HG03196 (cell line): ENCODE measurements around the gene CLDN5.

Experiments used
- ATAC-seq: cut with Tn5 transposase; IDR thresholded peaks from one replicate; pipeline ENCODE4 v1.9.1; 2021; ENCODE audit not compliant: unreplicated experiment

The CLDN5 gene

DNA sequence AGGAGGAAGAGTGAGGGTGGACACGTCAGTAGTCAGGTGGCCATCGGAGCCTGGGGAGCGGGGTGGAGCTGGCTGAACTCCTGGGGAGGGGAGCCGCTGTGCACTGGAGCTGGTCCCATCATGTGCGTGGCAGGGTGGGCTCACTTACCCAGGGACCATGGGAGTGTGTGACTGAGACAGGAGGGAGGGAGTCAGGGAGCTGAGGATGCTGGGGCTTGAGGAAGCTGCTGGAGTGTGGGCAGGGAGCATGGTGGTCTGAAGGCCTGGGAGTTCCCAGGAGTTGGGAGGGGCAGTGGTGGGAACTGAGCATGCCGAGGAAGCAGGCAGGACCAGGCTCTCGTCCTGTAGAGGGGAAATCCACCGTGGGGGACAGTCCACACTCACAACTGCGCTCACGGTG is 18.0 kb downstream of the CLDN5 start:
- no peak for ATAC-seq

DNA sequence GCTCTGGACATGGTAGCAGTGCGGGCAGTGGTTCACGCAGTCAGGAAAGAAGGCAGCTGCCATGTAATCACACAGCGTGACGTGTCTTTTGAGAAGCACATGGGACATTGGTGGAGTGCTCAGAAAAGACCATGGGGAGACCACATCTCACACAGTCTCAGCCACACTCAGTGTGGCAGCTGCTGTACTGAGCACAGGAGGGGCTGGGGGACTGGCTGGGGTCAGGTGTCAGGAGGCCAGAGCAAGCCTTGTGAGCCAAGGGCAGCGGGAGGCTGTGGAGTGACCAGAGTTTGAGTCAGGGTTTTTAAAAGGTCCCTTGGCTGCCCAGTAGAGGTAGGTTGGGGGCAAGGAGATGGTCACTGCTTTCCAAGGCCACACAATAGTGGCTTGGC is 18.5 kb downstream of the CLDN5 start:
- ATAC-seq: no peak

DNA sequence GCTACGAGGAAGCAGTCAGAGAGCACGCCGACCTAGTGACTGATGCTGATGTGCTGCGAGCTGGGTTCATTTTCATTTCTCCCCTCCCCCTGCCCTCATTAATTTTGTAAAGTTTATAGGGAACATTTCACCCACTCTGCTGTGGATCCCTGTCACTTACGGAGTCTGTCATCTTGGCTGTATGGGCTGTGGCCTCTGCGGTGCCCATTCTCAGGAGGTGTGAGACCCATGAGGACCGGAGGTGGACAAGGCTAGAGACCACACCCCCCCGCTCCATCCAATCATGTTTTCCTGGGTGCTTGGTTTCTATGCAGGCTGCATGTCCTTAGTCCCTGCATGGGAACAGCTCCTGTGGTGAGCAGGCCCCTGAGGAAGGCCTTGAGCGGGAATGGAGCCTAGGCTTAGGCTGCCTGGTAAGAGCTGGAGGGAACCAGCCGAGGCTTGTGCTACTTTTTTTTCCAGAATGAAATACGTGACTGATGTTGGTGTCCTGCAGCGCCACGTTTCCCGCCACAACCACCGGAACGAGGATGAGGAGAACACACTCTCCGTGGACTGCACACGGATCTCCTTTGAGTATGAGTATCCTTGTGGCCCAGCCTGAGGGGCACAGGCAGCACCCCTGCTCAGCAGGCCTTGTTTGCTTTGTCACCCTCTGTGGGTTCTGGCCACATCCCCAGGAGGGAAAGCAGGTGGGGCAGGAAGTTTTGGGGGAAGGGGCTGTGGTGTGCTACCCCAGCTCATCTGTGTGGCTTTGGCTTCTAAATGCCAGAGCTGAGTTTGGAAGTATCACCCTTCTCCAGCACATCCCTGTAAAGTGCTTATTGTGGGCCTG is 19.1 kb downstream of the CLDN5 start:
- no peak for ATAC-seq

DNA sequence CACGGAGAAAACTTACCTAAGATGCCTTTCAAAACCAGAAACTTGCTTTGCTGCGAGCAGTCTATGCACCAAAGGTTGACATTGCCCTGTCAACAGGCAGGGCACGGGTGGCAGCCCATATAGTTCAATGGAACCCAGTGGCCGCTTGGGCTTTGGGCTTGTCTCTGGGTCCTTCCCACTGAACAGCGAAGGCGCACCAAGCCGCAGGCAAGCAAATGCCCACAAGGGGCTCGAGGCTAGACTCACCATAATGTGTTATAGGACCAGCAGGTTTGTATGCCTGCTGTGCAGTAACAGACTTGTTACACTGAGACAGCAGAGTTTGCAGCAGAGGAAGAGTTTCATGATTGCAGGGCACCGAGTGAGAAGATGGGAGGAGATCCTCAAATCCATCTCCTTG is 20.3 kb downstream of the CLDN5 start:
- no peak for ATAC-seq

DNA sequence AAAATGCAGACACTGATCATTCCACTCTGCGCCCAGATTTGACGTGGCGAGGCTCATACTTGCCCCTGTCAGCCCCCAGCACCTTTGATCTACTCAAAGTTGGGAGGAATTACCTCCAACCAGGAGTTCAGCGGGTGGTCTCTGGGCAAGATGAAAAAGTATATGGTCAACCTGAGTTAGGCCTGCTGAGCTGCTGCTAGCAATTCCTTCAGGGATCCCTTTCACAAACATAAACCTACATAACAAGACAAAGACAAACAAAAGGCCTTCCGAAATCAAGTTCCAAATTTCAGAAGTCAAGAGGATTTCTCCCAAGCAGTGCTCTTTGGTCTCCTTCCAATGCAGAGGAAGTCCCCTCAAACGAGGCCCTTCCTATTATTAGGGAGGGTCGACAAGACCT is 20.8 kb downstream of the CLDN5 start:
- no peak for ATAC-seq

DNA sequence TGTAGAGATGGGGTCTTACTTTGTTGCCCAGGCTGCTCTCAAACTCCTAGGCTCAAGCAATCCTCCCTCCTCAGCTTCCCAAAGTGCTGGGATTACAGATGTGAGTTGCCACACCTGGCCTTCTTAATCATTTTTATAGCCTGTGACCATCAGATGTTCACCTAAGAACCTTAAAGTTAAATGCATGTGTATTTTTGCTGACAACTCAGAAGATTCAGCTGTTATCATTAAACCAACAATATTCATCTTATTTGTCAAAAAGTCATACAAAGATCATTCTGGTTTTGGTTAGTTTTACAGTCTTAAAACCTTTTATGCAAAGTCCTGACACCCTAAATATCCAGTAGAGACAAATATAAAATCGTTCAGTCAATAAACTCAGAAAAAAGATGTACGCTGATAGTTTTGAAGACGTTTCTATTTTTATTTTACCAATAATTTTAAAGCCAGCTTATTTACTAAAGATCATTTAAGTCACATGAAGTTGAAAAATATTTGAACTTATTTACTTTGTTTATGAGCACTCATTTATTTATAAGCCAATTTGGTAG is 22.2 kb downstream of the CLDN5 start:
- ATAC-seq: no peak

DNA sequence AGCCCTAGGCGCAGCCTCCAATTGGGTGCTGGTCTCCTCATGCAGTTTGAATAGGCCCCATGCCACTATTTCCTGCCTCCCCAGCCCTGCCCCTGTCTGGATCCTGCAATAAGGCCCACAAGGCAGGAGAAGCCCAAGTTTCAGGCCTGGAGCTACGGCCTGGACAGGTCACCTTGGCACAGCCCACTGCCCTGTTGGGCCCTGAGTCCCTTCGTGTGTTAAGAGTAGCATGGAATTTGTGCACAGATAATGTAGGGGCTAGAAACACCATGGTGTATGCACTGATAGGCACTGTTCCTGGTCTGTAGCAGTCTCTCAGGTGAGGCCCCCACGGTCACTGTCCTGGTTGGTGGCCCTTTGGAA is 24.3 kb downstream of the CLDN5 start:
- ATAC-seq: no peak

DNA sequence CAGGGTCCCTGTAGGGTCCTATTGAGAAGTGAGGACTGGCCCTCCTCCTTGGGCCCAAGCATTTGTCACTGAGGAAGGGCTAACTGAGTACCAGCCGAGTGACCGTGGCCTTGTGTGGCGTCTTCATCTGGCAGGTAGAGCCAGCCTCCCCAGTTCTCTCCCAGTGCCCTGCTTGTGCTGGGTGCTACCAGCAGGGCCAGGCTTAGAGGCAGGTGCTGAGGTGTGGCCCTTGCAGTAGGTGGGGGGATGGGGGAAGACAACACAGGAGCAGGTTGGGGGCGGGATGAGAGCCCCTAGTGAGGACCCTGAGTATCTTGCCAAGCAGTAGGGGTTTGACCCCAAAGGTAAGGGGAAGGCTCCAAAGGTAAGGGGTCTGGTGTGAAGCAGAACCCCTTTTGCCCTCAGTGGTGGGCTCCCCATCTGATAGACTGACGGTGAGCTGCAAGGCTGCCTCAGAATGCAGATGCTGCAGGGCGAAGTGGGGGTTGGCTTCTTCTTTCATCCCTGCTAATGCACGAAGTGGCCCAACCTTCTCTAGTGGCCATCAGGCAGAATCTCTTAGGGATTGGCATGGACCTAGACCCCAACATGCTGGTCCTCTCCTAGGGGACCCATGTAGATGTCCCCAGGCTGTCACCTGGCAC is 24.9 kb downstream of the CLDN5 start:
- ATAC-seq: no peak

DNA sequence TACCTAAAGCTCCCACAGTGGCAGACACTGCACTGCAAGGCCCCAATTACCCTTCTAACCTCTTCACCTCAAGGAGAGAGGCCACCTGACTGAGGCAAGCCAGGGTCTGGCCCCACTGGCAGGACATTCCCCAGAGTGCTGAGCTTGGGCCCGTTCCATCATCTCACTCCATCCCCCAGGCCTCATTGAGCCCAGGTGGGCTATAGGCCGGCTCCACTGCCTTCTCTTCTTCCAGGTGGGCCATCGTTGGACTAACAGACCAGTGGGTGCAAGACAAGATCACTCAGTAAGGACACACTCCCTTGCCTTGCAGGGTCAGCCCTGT is 25.4 kb downstream of the CLDN5 start:
- no peak for ATAC-seq

DNA sequence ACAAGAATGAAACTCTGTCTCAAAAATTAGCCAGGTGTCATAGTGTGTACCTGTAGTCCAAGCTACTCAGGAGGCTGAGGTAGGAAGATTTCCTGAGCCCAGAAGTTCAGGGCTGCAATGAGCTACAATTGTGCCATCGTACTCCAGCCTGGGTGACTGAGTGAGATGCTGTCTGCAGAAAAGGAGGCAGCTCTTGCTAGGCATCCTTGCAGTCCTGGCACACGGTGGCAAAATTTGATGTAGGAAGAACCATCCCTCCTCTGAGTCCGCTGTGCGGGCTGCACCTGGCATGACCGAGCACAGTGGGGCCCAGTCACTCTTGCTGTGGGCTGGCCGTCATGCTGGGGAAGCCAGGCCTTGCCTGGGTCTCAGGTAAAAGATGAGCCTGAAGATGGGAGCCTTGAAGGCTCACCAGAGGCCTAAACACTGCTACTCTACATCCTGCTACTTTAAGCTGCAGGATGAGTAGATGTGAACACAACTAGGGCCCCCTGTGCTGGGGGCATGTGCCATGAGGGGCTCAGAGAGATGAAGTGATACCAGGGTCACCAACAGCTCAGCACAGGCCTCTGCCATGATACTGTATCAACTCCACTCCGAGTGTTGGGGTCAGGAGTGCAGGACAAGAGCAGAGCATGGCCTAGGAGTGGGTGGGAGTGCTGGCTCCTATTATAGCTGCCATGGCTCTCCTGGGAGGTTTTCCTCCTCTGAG is 25.9 kb downstream of the CLDN5 start:
- ATAC-seq: no peak

DNA sequence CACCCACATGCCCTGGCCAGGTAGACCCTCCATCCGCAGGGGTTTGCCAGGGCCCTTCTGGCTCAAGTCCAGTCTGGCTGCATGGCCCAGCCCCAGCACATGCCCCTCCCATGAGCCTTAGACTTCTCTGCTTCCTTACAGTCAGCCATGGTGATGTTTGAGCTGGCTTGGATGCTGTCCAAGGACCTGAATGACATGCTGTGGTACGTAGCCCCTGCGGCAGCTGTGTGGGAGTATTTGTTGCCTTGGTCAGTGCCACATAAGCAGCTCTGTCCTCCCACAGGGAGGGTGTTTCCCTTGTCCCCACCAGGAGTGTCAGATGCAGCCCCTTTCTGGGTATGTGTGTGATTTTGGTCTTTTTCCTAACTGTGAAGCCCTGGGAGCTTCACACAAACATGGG is 27.0 kb downstream of the CLDN5 start:
- no peak for ATAC-seq

DNA sequence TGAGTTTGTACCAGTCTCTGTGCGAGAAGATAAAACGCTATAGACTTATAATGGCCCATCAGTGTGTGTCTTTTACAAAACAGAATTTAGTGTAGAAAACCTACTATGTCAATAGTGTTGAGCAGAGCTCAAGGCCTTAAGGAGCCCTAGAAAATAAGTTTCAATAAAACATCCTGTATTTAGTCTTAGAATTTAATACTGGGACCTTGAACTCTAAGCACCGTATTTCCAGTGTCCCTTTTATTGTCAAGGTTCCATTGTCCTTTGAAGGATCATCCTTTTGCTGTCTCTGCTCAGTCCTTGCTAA is 27.9 kb downstream of the CLDN5 start:
- no peak for ATAC-seq

DNA sequence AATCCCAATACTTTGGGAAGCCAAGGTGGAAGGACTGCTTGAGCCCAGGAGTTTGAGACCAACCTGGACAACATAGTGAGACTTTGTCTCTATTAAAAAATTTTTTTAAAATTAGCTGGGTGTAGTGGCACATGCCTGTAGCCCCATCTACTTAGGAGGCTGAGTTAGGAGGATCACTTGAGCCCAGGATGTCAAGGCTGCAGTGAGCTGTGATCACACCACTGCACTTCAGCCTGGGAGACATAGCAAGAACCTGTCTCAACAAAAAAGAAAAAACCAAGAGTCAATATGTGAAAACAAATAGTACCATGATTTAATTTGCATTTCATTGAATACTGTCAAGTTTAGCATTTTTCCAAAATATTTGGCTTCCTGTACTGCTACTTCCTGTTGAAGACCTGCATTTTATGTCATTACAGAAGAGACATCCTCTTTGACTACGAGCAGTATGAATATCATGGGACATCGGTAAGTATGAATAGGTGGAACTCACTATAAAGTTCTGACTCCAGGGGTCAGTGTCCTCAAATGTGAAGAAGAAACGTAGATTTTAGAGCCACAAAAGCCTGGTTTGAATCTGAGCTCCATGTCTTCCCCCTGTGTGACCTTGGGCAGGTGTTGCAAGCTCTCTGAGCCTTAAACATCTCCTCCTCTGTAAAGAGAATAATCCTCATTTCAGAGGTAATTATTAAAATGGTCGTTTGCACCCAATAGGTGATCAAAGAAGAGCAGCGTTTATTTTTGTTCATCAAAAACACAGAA is 28.5 kb downstream of the CLDN5 start:
- no peak for ATAC-seq

DNA sequence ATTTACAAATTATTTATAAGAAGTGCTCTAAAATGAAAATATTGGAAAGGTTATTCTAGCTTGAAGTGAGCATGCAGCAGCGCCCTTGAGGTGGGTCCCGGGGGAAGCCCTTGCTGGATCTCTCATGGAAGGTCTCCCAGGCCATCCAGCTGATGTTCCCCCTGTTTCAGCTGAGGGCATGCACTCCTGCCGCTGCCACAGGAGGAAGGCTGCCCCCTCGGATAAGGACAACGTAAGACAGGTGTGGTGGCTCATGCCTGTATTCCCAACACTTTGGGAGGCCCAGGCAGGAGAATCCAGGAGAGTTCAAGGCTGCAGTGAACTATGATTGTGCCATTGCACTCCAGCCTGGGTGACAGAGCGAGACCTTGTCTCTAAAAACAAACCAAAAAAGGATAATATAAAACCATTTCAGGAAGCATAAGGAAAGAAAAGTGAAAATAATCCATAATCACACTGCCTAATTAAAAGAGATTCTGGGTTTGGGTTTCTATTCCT is 29.5 kb downstream of the CLDN5 start:
- ATAC-seq: no peak

DNA sequence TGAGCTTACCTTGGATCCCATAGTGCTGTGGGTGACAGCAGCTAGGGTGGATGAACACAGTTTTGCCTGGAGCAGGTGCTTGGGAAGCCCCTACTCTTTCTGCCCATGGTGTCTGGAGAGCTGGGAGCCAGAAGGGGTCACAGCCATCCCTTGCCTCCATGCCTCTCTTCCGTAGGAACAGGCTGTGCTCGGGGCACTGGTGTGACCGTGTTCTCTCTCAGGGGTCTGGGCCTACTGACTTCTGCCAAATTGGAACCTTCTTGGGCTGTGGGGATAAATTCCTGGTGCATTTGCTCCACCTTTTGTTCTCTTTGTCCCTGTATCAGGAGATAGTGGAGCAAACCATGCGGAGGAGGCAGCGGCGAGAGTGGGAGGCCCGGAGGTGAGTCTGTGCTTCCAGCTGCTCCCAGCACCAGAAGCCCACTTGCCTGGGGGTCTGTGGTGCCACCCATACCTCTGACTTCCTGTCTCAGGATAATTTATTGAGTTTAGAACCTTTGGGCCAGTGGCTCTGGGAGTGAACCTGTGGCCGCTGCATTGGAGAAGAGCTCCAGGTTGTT is 30.1 kb downstream of the CLDN5 start:
- no peak for ATAC-seq

DNA sequence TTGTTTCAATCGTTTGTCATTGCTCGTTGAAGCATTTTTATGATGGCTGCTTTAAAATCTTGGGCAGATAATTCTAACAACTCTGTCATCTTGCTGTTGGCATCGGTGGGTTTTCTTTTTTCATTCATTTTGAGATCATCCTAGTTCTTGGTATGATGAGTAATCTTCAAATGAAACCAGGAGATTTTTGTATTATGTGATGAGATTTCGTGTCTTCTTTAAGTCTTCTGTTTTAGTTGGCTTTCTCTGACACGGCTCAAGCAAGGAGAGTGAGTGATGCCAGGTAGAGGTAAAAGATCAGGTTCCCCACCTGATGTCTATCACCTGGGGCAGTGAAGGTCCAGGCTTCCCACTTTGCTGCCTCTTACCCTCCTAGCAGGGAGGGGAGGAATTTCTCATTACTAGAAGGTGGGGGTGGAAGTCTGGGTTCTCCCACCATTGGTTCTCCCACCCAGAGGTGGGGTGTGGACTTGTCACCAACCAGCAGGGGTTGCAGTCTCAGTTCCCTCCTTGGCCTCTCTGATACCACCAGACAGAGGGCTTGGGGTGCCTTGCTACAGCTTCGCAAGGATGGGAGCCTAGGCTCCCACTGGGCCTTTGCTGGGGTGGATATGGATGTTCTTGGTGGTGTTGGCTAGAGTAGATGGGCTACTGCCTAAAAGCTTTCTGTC is 31.6 kb downstream of the CLDN5 start:
- ATAC-seq: no peak

DNA sequence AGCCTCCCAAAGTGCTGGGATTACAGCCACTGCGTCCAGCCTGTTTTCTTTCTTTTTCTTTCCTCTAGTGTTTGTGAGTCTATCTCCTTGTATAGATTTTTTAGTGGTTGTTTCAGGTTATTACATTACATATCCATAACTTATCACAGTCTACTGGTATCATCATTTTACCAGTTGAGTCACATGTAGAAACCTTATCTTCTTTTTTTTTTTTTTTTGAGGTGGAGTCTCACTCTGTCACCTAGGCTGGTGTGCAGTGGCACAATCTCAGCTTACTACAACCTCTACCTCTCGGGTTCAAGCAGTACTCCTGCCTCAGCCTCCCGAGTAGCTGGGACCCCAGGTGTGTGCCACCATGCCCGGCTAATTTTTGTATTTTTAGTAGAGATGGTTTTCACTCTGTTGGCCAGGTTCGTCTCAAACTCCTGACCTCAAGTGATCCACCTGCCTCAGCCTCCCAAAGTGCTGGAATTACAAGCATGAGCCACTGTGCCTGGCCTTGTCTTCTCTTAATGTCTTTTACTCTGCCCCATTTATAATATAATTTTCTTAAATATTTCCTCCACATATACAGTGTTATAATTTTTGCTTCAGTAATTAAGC is 33.5 kb downstream of the CLDN5 start:
- no peak for ATAC-seq

DNA sequence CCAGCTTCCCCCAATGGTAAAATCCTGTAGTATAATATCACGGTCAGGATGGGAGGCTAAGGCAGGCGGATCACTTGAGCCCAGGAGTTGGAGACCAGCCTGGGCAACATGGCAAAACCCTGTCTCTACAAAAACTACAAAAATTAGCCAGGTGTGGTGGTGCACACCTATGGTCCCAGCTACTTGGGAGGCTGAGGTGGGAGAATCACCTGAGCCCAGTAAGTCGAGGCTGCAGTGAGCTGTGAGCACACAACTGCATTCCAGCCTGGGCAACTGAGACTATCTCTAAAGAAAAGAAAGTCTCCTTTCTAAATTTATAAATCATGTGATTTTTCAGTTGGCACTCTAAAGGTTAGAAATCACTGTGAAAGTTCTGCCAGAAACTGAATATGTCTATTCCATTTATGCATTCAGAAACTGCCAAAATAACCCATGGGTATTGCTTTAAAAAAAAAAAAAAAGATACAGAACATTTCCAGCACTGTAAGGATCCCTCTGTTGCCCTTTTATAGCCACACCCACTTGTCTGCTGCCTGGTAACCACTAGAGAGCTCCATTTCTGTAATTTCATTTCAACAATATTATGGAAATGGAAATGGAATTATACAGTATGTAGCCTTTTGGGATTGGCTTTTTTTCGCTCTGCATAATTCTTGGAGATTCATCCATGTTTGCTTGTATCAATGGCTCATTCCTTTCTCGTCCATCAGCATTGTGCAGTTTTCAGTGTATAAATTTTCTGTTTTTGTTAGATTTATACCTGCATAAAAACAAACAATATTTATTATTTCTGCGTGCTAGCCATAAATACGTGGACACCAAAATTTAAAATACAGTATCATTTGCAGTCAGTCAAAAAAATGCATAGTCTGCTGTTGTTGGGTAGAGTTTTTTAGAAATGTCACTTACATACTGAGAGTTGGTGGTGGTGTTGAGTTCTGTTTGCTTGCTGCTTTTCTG is 35.0 kb downstream of the CLDN5 start:
- no peak for ATAC-seq

DNA sequence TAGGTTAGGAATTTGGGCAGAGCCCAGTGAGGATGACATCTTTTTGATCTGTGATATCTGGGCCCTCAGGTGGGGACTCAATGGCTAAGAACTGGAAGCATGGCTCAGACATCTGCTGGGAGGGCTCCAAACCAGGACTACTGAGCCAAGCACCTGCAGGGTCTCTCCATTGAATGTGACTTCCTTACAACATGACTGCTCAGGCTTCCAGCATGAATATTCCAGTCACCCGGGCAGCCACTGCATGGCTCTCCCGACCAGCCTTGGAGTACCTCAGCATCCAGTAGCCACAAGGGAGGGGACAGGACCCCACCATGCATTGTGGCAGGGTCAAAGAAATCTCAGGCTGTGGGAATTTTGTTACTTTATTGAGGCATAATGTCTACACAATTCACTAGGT is 35.9 kb downstream of the CLDN5 start:
- ATAC-seq: no peak
